H9 (cell line): ENCODE measurements around the gene ARHGAP15. TPM values are rescaled to one million over a fixed set of nuclear protein-coding genes. Genes with fewer than 3 reads are reported as not detected.

Source experiments
- DNase-seq: peaks from one replicate; pipeline ENCODE4 v3.0.0-alpha.2; 2017
- H2AFZ ChIP-seq: one replicate; pipeline ENCODE4 v1.6.1; 2013; ENCODE audit warnings: mild to moderate bottlenecking, low read length, control low read depth, moderate library complexity
- H2AK5ac ChIP-seq: 2 replicates; pipeline ENCODE4 v1.6.1; 2013; ENCODE audit warnings: low read length, control low read depth, mixed read lengths; ENCODE audit not compliant: insufficient read length
- H2BK120ac ChIP-seq: one replicate; pipeline ENCODE4 v1.6.1; 2013; ENCODE audit warnings: low read depth, mild to moderate bottlenecking, low read length, control low read depth, inconsistent platforms; ENCODE audit not compliant: poor library complexity, severe bottlenecking
- H2BK12ac ChIP-seq: 2 replicates; pipeline ENCODE4 v1.6.1; 2013; ENCODE audit warnings: low read length, control low read depth, mixed read lengths, low read depth; ENCODE audit not compliant: insufficient read length
- H2BK15ac ChIP-seq: 2 replicates; pipeline ENCODE4 v1.6.1; 2013; ENCODE audit warnings: low read depth, low read length, control low read depth
- H2BK20ac ChIP-seq: one replicate; pipeline ENCODE4 v1.6.1; 2013; ENCODE audit warnings: low read depth, mild to moderate bottlenecking, low read length, control low read depth, inconsistent platforms; ENCODE audit not compliant: poor library complexity, severe bottlenecking
- H2BK5ac ChIP-seq: 2 replicates; pipeline ENCODE4 v1.6.1; 2013; ENCODE audit warnings: low read length, control low read depth, mixed read lengths; ENCODE audit not compliant: insufficient read length
- H3K14ac ChIP-seq: 2 replicates; pipeline ENCODE4 v1.6.1; 2013; ENCODE audit warnings: low read length, control low read depth; ENCODE audit not compliant: insufficient read depth
- H3K18ac ChIP-seq: 2 replicates; pipeline ENCODE4 v1.6.1; 2013; ENCODE audit warnings: low read depth, mild to moderate bottlenecking, mixed read lengths, low read length, control low read depth; ENCODE audit not compliant: insufficient read length
- H3K23ac ChIP-seq: 2 replicates; pipeline ENCODE4 v1.6.1; 2013; ENCODE audit warnings: low read length, control low read depth, mixed read lengths, low read depth; ENCODE audit not compliant: insufficient read length
- H3K23me2 ChIP-seq: 2 replicates; pipeline ENCODE4 v1.6.1; 2013; ENCODE audit warnings: low read depth, mild to moderate bottlenecking, mixed read lengths, low read length, control low read depth; ENCODE audit not compliant: insufficient read length, poor library complexity, severe bottlenecking
- H3K27ac ChIP-seq: 2 replicates; pipeline ENCODE4 v1.5.1; 2013; ENCODE audit warnings: low read length, control low read depth, mixed read lengths, low read depth; ENCODE audit not compliant: insufficient read length
- H3K27me3 ChIP-seq: 2 replicates; pipeline ENCODE4 v1.6.1; 2013; ENCODE audit warnings: low read length, control low read depth, inconsistent platforms; ENCODE audit not compliant: insufficient read depth
- H3K4ac ChIP-seq: 2 replicates; pipeline ENCODE4 v1.6.1; 2013; ENCODE audit warnings: low read depth, mild to moderate bottlenecking, control low read depth, inconsistent platforms, low read length, moderate library complexity
- H3K4me1 ChIP-seq: 2 replicates; pipeline ENCODE4 v1.6.1; 2013; ENCODE audit warnings: low read length, control low read depth, inconsistent platforms; ENCODE audit not compliant: insufficient read depth
- H3K4me2 ChIP-seq: 2 replicates; pipeline ENCODE4 v1.6.1; 2013; ENCODE audit warnings: low read length, control low read depth, mixed read lengths; ENCODE audit not compliant: insufficient read length, insufficient read depth
- H3K56ac ChIP-seq: 2 replicates; pipeline ENCODE4 v1.6.1; 2013; ENCODE audit warnings: low read depth, mild to moderate bottlenecking, mixed read lengths, low read length, control low read depth; ENCODE audit not compliant: insufficient read length
- H3K79me1 ChIP-seq: 2 replicates; pipeline ENCODE4 v1.6.1; 2013; ENCODE audit warnings: low read depth, mild to moderate bottlenecking, moderate library complexity, low read length, control low read depth, inconsistent platforms; ENCODE audit not compliant: insufficient read depth, poor library complexity, severe bottlenecking
- H3K79me2 ChIP-seq: 2 replicates; pipeline ENCODE4 v1.6.1; 2013; ENCODE audit warnings: low read length, control low read depth, inconsistent platforms; ENCODE audit not compliant: insufficient read depth
- H3K9ac ChIP-seq: 2 replicates; pipeline ENCODE4 v1.6.1; 2013; ENCODE audit warnings: low read length, control low read depth, mixed read lengths; ENCODE audit not compliant: insufficient read length; ENCODE audit errors: extremely low read depth
- H3K9me3 ChIP-seq: one replicate; pipeline ENCODE4 v1.6.1; 2013; ENCODE audit warnings: low read depth, low read length, inconsistent platforms; ENCODE audit not compliant: control insufficient read depth
- H3T11ph ChIP-seq: one replicate; pipeline ENCODE4 v1.6.1; 2013; ENCODE audit warnings: mild to moderate bottlenecking, low read length, control low read depth, inconsistent platforms
- H4K20me1 ChIP-seq: one replicate; pipeline ENCODE4 v1.6.1; 2013; ENCODE audit not compliant: control insufficient read depth, insufficient read length, insufficient read depth
- H4K5ac ChIP-seq: 2 replicates; pipeline ENCODE4 v1.6.1; 2013; ENCODE audit warnings: low read depth, mild to moderate bottlenecking, mixed read lengths, low read length, control low read depth; ENCODE audit not compliant: insufficient read length
- H4K8ac ChIP-seq: replicated peaks from 2 replicates; pipeline ENCODE4 v1.6.1; 2013; ENCODE audit warnings: low read length, control low read depth, mixed read lengths, low read depth; ENCODE audit not compliant: insufficient read length
- H4K91ac ChIP-seq: 2 replicates; pipeline ENCODE4 v1.6.1; 2013; ENCODE audit warnings: low read depth, mild to moderate bottlenecking, moderate library complexity, mixed read lengths, low read length, control low read depth; ENCODE audit not compliant: insufficient read length
- H3K27ac Mint-ChIP-seq, 3 experiments: 2 replicates in 2 of 3; 3 replicates in 1 of 3; pipeline ENCODE4 v1.8.0; 2020 to 2021; ENCODE audit warnings: mixed read lengths in 3 of 3, mild to moderate bottlenecking in 1 of 3, moderate library complexity in 1 of 3
- H3K27me3 Mint-ChIP-seq: 2 replicates; pipeline ENCODE4 v1.8.0; 2021; ENCODE audit warnings: low read depth, mild to moderate bottlenecking, moderate library complexity, mixed read lengths
- H3K36me3 Mint-ChIP-seq, 3 experiments: 2 replicates in 2 of 3; 3 replicates in 1 of 3; pipeline ENCODE4 v1.8.0; 2020 to 2021; ENCODE audit warnings: low read depth in 3 of 3, mixed read lengths in 3 of 3; ENCODE audit not compliant: insufficient read depth in 1 of 3
- H3K4me1 Mint-ChIP-seq, 2 experiments: 2 replicates each; pipeline ENCODE4 v1.8.0; 2020; ENCODE audit warnings: mixed read lengths in 2 of 2
- H3K4me3 Mint-ChIP-seq, 2 experiments: 2 replicates in 1 of 2; 3 replicates in 1 of 2; pipeline ENCODE4 v1.8.0; 2020 to 2021; ENCODE audit warnings: mild to moderate bottlenecking in 2 of 2, mixed read lengths in 2 of 2, moderate library complexity in 1 of 2
- H3K9me3 Mint-ChIP-seq, 2 experiments: 2 replicates in 1 of 2; 3 replicates in 1 of 2; pipeline ENCODE4 v1.8.0; 2020; ENCODE audit warnings: mild to moderate bottlenecking in 2 of 2, mixed read lengths in 2 of 2, moderate library complexity in 1 of 2
- CTCF ChIP-seq: fragments of 200-600 bp; sonication (generic); conservative IDR thresholded peaks from 3 replicates; pipeline ENCODE4 v1.8.0; 2021; ENCODE audit warnings: antibody characterized with exemption, mild to moderate bottlenecking
- WGBS: extraction: QIAGEN DNeasy Blood & Tissue Kit; methylation state at CpG from one replicate; pipeline ENCODE4 v1.1.7; 2013; ENCODE audit warnings: missing lambda C conversion rate, low lambda C conversion rate, mixed read lengths; ENCODE audit not compliant: insufficient read length; ENCODE audit errors: extremely low coverage; 5-methylcytosine and 5-hydroxymethylcytosine counted together
- total RNA-seq: library from RNA; stranded (reverse); gene quantifications from 2 replicates; pipeline ENCODE4 v1.2.1, GENCODE V29; 2021

The ARHGAP15 gene
- total RNA-seq, 1 experiment from 2014 or later: not detected

- no peak overlapping the region for H3K4ac ChIP-seq
- H4K5ac ChIP-seq: no peak overlapping the region
- no peaks in the 10 kb centered on the region for H3K27me3 Mint-ChIP-seq
- no peaks in the 10 kb centered on the region for H3K4me1 ChIP-seq
- H3K56ac ChIP-seq: no peak overlapping the region
- H3K4me1 Mint-ChIP-seq: no peaks in the 10 kb centered on the region
- no peak overlapping the region for H3K18ac ChIP-seq
- H2BK5ac ChIP-seq: no peak overlapping the region
- DNase-seq: no peak
- no peak overlapping the region for H2AK5ac ChIP-seq
- no CpG with 5 or more reads among the region's 1 CpG for WGBS
- TF ChIP-seq CTCF: no peak
- no peak overlapping the region for H4K8ac ChIP-seq
- no peak overlapping the region for H2BK20ac ChIP-seq
- no peak overlapping the region for H3K23ac ChIP-seq
- no peak overlapping the region for H2BK120ac ChIP-seq
- H3K27ac ChIP-seq: no peak overlapping the region
- peaks cover 2 to 4% of the 10 kb centered on the region in 2 experiments for H3K9me3 Mint-ChIP-seq
- no peak overlapping the region for H3K14ac ChIP-seq
- no peak overlapping the region for H3K27ac Mint-ChIP-seq
- H3K9ac ChIP-seq: no peak overlapping the region
- H3K9me3 ChIP-seq: no peaks in the 10 kb centered on the region
- H3K4me3 Mint-ChIP-seq: no peak overlapping the region
- no peaks in the 10 kb centered on the region for H3K23me2 ChIP-seq
- no peak overlapping the region for H2AFZ ChIP-seq
- no peak overlapping the region for H3K4me2 ChIP-seq
- H3T11ph ChIP-seq: no peak overlapping the region
- no peaks in the 10 kb centered on the region for H3K79me2 ChIP-seq
- H4K91ac ChIP-seq: no peak overlapping the region
- H2BK12ac ChIP-seq: no peak overlapping the region
- H2BK15ac ChIP-seq: no peak overlapping the region
- H3K36me3 Mint-ChIP-seq: peaks cover 0 to 2% (median 0%) of the 10 kb centered on the region in 3 experiments; a peak in 3 of 7 replicates
- H3K79me1 ChIP-seq: no peaks in the 10 kb centered on the region
- no peaks in the 10 kb centered on the region for H4K20me1 ChIP-seq
- no peaks in the 10 kb centered on the region for H3K27me3 ChIP-seq
These were observed 47.6 kb upstream of the ARHGAP15 start for GRCh38 chr2:143081616-143082015.
